GM19238 (cell line): Measurements from ENCODE around the gene DIP2A.
"Not testable (repeated sequence)": the region's sequence is repeated elsewhere in the genome, so short reads cannot be mapped to it uniquely, and the experiment has no call there.

ENCODE experiments used
- DNase-seq: peaks from one replicate; pipeline ENCODE4 v3.0.0; 2011; ENCODE audit warnings: low spot score; ENCODE audit not compliant: insufficient read length

The DIP2A gene

DNA sequence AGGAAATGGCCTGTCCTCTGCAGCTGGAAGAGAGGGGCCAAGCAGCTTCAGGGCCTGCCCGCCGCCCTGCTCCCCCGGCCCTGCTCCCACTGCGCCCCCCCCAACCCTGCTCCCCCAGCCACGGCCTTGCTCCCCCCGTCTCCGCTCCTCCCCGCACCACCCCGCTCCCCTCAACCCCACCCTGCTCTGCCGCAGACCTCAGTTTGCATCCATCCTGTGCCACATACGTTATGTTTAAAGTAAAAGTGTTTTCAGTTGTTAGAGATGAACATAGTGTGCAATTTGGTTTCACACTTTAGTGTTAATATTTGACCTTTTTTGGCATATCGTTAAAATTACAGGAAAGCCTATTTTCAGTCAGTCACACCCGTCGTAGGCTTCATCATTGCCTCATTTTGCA, 34.1 kb upstream of the DIP2A start:
- DNase-seq = no peak

DNA sequence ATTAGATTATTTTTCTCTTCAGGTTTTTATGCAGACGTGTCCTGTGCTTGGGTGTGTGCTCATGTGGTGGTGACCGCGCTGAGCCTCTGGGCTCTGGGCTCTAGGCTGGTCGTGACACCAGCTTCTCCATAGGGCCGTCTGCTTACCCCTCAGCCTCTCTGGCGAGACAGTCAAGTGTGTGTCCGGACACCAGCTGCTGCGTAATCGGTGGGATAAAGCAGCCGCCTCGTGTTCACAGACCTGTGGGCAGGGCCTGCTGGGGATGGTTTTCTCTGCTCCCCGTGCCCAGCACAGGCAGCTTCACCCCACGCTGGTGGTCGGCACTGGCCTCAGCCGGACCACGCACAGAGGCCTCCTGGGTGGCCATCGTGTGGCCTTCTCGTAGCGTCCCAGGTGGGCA, 33.6 kb upstream of the DIP2A start:
- DNase-seq = no peak

- no peak for DNase-seq
These were observed 33.1 kb upstream of the DIP2A start for GRCh38 chr21:46425571-46425970.

- no peak for DNase-seq
These were observed 32.2 kb upstream of the DIP2A start for GRCh38 chr21:46426313-46427046.

GRCh38 chr21:46427516-46427915, 31.2 kb upstream of the DIP2A start:
- DNase-seq = no peak

DNA sequence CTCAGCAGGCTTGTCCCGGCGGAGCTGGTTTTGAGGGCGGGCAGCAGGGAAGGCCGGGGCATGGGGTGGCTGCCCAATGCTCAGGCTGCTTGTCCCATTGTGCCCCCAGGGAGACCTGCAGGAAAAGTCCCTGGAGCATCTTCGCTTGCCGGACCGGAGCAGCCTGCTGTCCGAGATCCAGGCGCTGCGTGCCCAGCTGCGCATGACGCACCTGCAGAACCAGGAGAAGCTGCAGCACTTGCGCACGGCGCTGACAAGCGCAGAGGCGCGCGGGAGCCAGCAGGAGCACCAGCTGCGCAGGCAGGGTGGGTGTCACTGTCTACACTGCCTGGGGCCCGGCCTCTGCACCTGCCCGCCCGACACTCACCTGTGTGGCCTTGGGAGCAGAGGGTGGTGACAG, 30.4 kb upstream of the DIP2A start:
- DNase-seq = no peak

- no peak for DNase-seq
These were observed 29.5 kb upstream of the DIP2A start for GRCh38 chr21:46428987-46429710.

DNA sequence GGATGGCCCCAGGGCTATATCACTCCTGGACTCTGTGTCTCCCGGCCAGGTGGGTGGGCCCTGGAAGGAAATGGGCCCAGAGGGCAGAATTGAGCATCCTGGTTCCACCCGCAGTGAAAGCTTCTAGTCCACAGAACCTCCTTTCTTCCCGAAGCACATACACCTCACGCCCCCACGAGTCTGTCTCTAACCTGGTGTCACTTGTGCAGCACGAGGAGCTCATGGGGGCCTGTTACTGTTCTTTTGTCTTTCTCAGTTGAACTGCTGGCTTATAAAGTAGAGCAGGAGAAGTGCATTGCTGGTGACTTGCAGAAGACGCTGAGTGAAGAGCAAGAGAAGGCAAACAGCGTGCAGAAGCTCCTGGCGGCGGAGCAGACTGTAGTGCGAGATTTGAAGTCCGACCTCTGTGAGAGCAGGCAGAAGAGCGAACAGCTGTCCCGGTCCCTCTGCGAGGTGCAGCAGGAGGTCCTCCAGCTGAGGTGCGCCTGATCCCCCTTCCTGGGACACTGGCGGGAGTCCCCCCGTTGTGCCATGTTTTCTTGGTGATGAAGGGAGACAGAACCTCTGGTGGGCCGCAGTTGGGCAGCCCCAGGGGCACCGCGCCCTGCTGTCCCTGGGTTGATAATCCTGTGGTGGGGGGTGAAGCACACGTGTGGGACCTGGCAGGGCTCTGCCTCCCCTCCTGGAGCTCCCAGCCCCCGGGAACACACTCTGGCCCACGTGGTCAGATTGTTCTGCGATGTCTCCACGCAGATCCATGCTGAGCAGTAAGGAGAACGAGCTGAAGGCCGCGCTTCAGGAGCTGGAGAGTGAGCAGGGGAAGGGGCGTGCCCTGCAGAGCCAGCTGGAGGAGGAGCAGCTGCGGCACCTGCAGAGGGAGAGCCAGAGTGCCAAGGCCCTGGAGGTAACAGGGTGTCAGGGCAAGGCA, 28.7 kb upstream of the DIP2A start:
- DNase-seq = no peak

GRCh38 chr21:46431448-46431847, 27.2 kb upstream of the DIP2A start:
- DNase-seq = no peak

DNA sequence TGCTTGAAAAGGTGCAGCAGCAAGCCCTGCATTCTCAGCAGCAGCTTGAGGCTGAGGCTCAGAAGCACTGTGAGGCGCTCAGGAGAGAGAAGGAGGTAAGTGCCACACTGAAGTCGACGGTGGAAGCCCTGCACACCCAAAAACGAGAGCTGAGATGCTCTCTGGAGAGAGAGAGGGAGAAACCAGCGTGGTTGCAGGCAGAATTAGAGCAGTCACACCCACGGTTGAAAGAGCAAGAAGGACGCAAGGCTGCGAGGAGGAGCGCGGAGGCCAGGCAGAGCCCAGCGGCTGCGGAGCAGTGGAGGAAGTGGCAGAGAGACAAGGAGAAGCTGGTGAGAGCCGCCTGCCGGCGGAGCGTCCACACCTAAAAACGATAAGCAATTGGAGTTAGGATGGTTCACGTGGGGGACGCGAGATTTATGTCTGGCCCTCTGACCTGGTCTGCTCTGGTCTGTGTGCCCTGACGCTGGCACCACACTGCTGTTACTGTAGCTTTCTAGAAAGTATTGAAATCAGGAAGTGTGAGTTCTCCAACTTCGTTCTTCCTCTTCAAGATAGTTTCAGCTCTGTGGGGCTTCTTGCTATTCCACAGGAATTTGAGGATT, 26.7 kb upstream of the DIP2A start:
- no peak for DNase-seq

GRCh38 chr21:46433116-46433515, 25.6 kb upstream of the DIP2A start:
- DNase-seq = not testable (repeated sequence)

DNA sequence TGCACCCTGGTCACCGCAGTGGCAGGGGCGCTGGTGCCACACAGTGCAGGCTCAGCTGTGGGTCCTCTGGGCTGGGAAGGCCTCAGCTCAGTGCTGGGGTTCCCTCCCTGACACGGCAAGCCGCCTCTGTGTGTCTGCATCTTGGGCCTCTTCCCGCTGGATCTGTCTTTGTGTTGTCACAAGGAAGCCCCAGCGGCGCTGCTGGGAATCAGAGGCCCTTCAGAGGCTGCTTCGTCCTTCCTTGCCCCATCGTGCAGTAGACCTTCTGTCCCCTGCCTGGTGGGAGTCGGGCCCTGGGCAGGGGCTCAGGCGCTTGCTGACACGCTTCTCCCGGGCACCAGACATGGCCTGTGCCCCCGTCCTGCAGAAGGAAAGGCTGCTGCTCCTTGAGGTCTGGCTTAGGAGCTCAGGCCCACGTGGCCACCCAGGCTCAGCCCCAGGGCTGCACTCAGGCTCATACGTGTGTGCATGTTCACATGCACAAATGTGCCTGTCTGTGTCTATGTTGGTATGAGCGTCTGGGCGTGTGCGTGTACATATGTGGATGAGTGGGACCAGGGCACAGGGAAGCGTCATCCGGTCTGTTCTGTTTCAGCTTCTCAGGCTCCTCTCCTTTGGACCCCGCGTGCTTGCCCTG, 24.3 kb upstream of the DIP2A start:
- DNase-seq = no peak

DNA sequence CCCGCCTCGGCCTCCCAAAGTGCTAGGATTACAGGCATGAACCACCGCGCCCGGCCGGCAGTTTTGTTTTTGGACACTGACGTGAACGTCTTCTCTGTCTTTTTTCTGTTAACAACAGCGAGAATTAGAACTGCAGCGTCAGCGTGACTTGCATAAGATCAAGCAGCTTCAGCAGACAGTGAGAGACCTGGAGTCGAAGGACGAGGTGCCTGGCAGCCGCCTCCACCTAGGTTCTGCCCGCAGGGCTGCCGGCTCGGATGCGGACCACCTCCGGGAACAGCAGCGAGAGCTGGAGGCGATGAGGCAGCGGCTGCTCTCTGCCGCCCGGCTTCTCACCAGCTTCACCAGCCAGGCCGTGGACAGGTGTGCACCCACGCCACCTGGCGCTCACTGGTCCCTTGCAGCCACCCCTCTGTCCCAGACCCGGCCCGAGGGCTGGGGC, 22.9 kb upstream of the DIP2A start:
- DNase-seq = no peak

GRCh38 chr21:46436621-46437020, 22.1 kb upstream of the DIP2A start:
- no peak for DNase-seq

- DNase-seq = no peak
These were observed 21.6 kb upstream of the DIP2A start for GRCh38 chr21:46437096-46437498.

GRCh38 chr21:46437511-46437910, 21.2 kb upstream of the DIP2A start:
- DNase-seq = no peak

DNA sequence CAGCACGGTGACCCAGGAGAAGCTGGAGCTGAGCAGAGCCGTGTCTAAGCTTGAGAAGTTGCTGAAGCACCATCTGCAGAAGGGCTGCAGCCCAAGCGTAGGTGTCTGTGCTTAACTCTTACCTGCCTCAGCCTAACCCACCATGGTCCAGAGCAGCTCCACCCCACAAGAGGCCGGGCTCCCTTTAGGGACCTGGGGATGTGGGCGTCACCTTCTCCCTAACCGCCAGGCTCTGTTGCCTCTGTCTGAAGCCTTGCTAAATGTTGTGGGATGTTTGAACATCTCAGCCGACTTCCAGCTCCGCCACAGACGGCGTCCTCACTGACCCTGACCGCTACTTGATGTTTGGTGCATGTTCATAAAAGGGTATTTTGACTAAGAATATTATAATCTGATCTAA, 20.4 kb upstream of the DIP2A start:
- DNase-seq = no peak

- DNase-seq = no peak
These were observed 18.8 kb upstream of the DIP2A start for GRCh38 chr21:46439906-46440305.

GRCh38 chr21:46441331-46441730, 17.4 kb upstream of the DIP2A start:
- DNase-seq = no peak

GRCh38 chr21:46441961-46442498, 16.7 kb upstream of the DIP2A start:
- no peak for DNase-seq

- DNase-seq = no peak
These were observed 15.8 kb upstream of the DIP2A start for GRCh38 chr21:46442938-46443337.
